SH-SY5Y (cell line): ENCODE results near the gene CNPPD1.

Experiments used
- GATA2 ChIP-seq: IDR thresholded peaks from 2 replicates; pipeline ENCODE4 v1.6.1; 2011; ENCODE audit warnings: mild to moderate bottlenecking, low read depth, low read length
- GATA3 ChIP-seq: IDR thresholded peaks from 2 replicates; pipeline ENCODE4 v1.6.1; 2011; ENCODE audit warnings: low read depth, mild to moderate bottlenecking, low read length, moderate library complexity

DNA sequence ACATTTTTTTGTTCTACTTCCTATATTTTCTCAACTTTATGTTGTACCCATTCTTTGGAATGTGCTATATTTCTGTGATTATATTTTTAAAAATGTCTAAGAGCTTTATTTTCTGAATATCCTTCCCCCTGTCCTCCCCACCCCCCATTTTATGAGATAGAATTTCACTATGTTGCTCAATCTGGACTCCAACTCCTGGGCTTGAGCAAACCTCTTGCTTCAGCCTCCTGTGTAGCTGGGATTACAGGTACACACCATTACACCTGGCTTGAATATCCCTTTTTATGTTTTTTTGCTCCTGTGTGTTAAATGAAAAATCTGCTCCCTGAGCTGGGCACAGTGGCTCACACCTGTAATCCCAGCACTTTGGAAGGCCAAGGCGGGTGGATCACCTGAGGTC lies 20.7 kb upstream of the CNPPD1 start:
- TF ChIP-seq GATA2 (no peak), GATA3 (no peak)
